PFSK-1 (cell line): ENCODE data around the gene UBTD1.

Experiments used
- POLR2AphosphoS5 ChIP-seq: IDR thresholded peaks from 2 replicates; pipeline ENCODE4 v1.6.1; 2012; ENCODE audit warnings: low read depth, mild to moderate bottlenecking, control low read depth, low read length, moderate library complexity
- REST ChIP-seq, 2 experiments: IDR thresholded peaks; 2 replicates each; pipeline versions ENCODE4 v1.6.1 to v1.8.0; 2011 to 2012; ENCODE audit warnings: low read depth in 2 of 2, low read length in 2 of 2, control low read depth in 1 of 2, inconsistent platforms in 1 of 2, mild to moderate bottlenecking in 1 of 2, moderate library complexity in 1 of 2; ENCODE audit not compliant: insufficient read depth in 1 of 2
- SIN3A ChIP-seq: IDR thresholded peaks from 2 replicates; pipeline ENCODE4 v1.6.1; 2012; ENCODE audit warnings: mild to moderate bottlenecking, low read length, moderate library complexity, borderline replicate concordance; ENCODE audit not compliant: insufficient read depth
- TAF1 ChIP-seq: IDR thresholded peaks from 2 replicates; pipeline ENCODE4 v1.6.1; 2012; ENCODE audit warnings: low read length, control low read depth, borderline replicate concordance; ENCODE audit not compliant: insufficient read depth

GRCh38 chr10:97463363-97464132 is 35.2 kb upstream of the UBTD1 start:
- TF ChIP-seq REST (IDR thresholded peaks at IDR 0.05; ENCODE audit: insufficient read depth in 1 of 2, low read depth in 2 of 2, low read length in 2 of 2): no peak
- TF ChIP-seq POLR2AphosphoS5: no peak
- TF ChIP-seq TAF1: no peak
- TF ChIP-seq SIN3A: no peak
